Activated B cell treated with CpG ODN at 0.5 μM for 24 hours (primary cell): ENCODE measurements around the gene SHLD1. TPM values are rescaled to one million over a fixed set of nuclear protein-coding genes. Genes with fewer than 3 reads are reported as not detected.

Source experiments
- ATAC-seq: fragments of 200-7000 bp; cut with Tn5 transposase; one replicate; pipeline ENCODE4 v1.10.0; 2021; ENCODE audit warnings: low read depth, mild to moderate bottlenecking, moderate library complexity
- CTCF ChIA-PET: fragments of 350-600 bp; sonication (Branson Sonifier 250); formaldehyde crosslinking; loops from one replicate; lab custom pipeline; 2021; ENCODE audit warnings: antibody characterized with exemption; lab: Charles Lee
- POLR2A ChIA-PET: fragments of 350-600 bp; sonication (Branson Sonifier 250); formaldehyde crosslinking; loops from one replicate; lab custom pipeline; 2021; ENCODE audit warnings: antibody characterized with exemption; lab: Charles Lee
- DNase-seq: peaks from one replicate; pipeline ENCODE4 v3.0.0; 2022
- H3K27ac Mint-ChIP-seq: one replicate; pipeline ENCODE4 v1.8.0; 2020; ENCODE audit warnings: mixed read lengths
- H3K27me3 Mint-ChIP-seq: one replicate; pipeline ENCODE4 v1.8.0; 2021; ENCODE audit warnings: mixed read lengths
- H3K36me3 Mint-ChIP-seq: one replicate; pipeline ENCODE4 v1.8.0; 2021; ENCODE audit warnings: low read depth, mixed read lengths
- H3K4me1 Mint-ChIP-seq: one replicate; pipeline ENCODE4 v1.8.0; 2021; ENCODE audit warnings: mixed read lengths
- H3K4me3 Mint-ChIP-seq: one replicate; pipeline ENCODE4 v1.8.0; 2020; ENCODE audit warnings: mild to moderate bottlenecking, mixed read lengths
- H3K9me3 Mint-ChIP-seq: one replicate; pipeline ENCODE4 v1.8.0; 2020; ENCODE audit warnings: mixed read lengths
- CTCF ChIP-seq: fragments of 200-600 bp; IDR thresholded peaks from one replicate; pipeline ENCODE4 v1.8.0; 2022; ENCODE audit warnings: antibody characterized with exemption, mild to moderate bottlenecking
- intact Hi-C: fragments of 100-400 bp; cut with micrococcal nuclease; formaldehyde crosslinking; loops from one replicate; pipeline ENCODE4 v1.15.1; 2024
- total RNA-seq: library from RNA; stranded (reverse); gene quantifications from 2 replicates; pipeline ENCODE4 v1.2.3, GENCODE V29; 2022

SHLD1 gene
- total RNA-seq, 1 donor from 2014 or later, result 15.0 TPM

- H3K27ac Mint-ChIP-seq, result no peak overlapping the region
- DNase-seq (no peak), ATAC-seq (no peak)
- H3K9me3 Mint-ChIP-seq, result no peaks in the 10 kb centered on the region
- H3K36me3 Mint-ChIP-seq, result peaks cover 55% of the 10 kb centered on the region
- TF ChIP-seq CTCF, result no peak
- ChIA-PET POLR2A (no interaction called here), CTCF (interaction anchor here (1.4 to 8.6 kb wide), 4 partner anchors 216 to 255 kb away, joined by 3 to 172 read pairs (median 50); no protein-coding TSS in a partner anchor)
- H3K27me3 Mint-ChIP-seq, result no peaks in the 10 kb centered on the region
- H3K4me3 Mint-ChIP-seq, result no peak overlapping the region
- intact Hi-C loops, result loop anchor here (5.0 kb wide), 2 partner anchors 128 to 292 kb away; no protein-coding TSS in a partner anchor
- H3K4me1 Mint-ChIP-seq, result peaks cover 11% of the 10 kb centered on the region
These were observed 34.9 kb downstream of the SHLD1 start for GRCh38 chr20:5785146-5785545.

- Mint-ChIP-seq H3K36me3 (peaks cover 42% of the 10 kb centered on the region), H3K9me3 (no peaks in the 10 kb centered on the region), H3K27me3 (no peaks in the 10 kb centered on the region), H3K4me1 (peaks cover 15% of the 10 kb centered on the region), H3K27ac (peak overlapping the region; percentile 55), H3K4me3 (no peak overlapping the region)
- intact Hi-C loops, result loop anchor here (5.0 kb wide), 2 partner anchors 130 to 290 kb away; no protein-coding TSS in a partner anchor
- DNase-seq (no peak), ATAC-seq (no peak)
- CTCF ChIA-PET, result interaction anchor here (0.8 to 8.6 kb wide), 22 partner anchors 7 to 257 kb away, joined by 3 to 172 read pairs (median 4); partner anchors contain the start of gene SHLD1
- POLR2A ChIA-PET, result interaction anchor here (1.5 kb wide), 2 partner anchors 10 to 179 kb away, joined by 3 to 7 read pairs; no protein-coding TSS in a partner anchor
- no peak for TF ChIP-seq CTCF
These were observed 37.0 kb downstream of the SHLD1 start for GRCh38 chr20:5786930-5787795.

- peaks cover 38% of the 10 kb centered on the region for H3K36me3 Mint-ChIP-seq
- intact Hi-C loops, result loop anchor here (1.0 to 5.0 kb wide), 8 partner anchors 9 to 290 kb away; partner anchors contain the start of gene SHLD1
- no peak overlapping the region for H3K4me3 Mint-ChIP-seq
- ATAC-seq (no peak), DNase-seq (no peak)
- CTCF ChIA-PET, result interaction anchor here (0.6 to 8.6 kb wide), 31 partner anchors 8 to 258 kb away, joined by 3 to 172 read pairs (median 4); partner anchors contain the start of gene SHLD1
- H3K9me3 Mint-ChIP-seq, result no peaks in the 10 kb centered on the region
- H3K27ac Mint-ChIP-seq, result no peak overlapping the region
- no peaks in the 10 kb centered on the region for H3K27me3 Mint-ChIP-seq
- POLR2A ChIA-PET, result interaction anchor here (1.2 to 1.5 kb wide), 3 partner anchors 10 to 183 kb away, joined by 3 to 7 read pairs (median 4); no protein-coding TSS in a partner anchor
- TF ChIP-seq CTCF, result no peak
- peaks cover 15% of the 10 kb centered on the region for H3K4me1 Mint-ChIP-seq
These were observed 37.6 kb downstream of the SHLD1 start for GRCh38 chr20:5787796-5788165.

- H3K9me3 Mint-ChIP-seq, result no peaks in the 10 kb centered on the region
- no peak for DNase-seq
- H3K36me3 Mint-ChIP-seq, result peaks cover 37% of the 10 kb centered on the region
- no peaks in the 10 kb centered on the region for H3K27me3 Mint-ChIP-seq
- no peak overlapping the region for H3K27ac Mint-ChIP-seq
- ATAC-seq, result peak; percentile 99
- no peak for TF ChIP-seq CTCF
- intact Hi-C loops, result loop anchor here (1.0 to 5.0 kb wide), 8 partner anchors 10 to 289 kb away; partner anchors contain the start of gene SHLD1
- peaks cover 15% of the 10 kb centered on the region for H3K4me1 Mint-ChIP-seq
- ChIA-PET CTCF (interaction anchor here (0.6 to 8.6 kb wide), 33 partner anchors 9 to 259 kb away, joined by 3 to 172 read pairs (median 4); partner anchors contain the start of gene SHLD1), POLR2A (interaction anchor here (0.5 to 1.5 kb wide), 5 partner anchors 9 to 256 kb away, joined by 3 to 7 read pairs (median 3); no protein-coding TSS in a partner anchor)
- H3K4me3 Mint-ChIP-seq, result no peak overlapping the region
These were observed 38.2 kb downstream of the SHLD1 start for GRCh38 chr20:5788385-5788895.
